Measurements from ENCODE around the gene MRPL19. TPM values are rescaled to one million over a fixed set of nuclear protein-coding genes. Genes with fewer than 3 reads are reported as not detected.

The MRPL19 gene
- total RNA-seq, 2 donors from 2014 or later: 34.1 to 47.5 TPM

DNA sequence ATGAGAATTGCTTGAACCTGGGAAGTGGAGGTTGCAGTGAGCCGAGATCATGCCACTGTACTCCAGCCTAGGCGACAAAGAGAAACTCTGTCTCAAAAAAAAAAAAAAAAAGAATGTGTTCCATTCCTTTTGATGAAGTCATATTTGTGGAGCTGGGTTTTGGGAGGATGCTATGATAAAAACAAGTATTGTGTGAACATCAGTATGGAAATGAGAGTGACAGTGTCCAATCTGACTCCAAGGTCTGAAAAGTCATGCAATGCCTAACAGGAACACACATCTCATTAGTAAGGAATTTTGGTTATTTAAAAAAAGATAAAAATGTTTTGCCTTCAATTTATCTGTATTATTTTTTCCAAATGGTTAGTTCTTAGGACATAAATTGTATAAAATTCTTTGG, 52.3 kb downstream of the MRPL19 start:
- H3K4me1 ChIP-seq (replicated peaks): no peaks in the 10 kb centered on the region
- no peaks in the 10 kb centered on the region for H3K27me3 ChIP-seq (replicated peaks; ENCODE audit: insufficient read depth)
- H3K9me3 ChIP-seq: no peaks in the 10 kb centered on the region
- DNase-seq (ENCODE audit: low spot score): no peak
- no peak overlapping the region for H3K27ac ChIP-seq
- intact Hi-C loops (cut with DNase I): no loop called here
- no peak overlapping the region for H3K4me3 ChIP-seq
- peaks cover 0 to 4% of the 10 kb centered on the region in 2 donors for H3K36me3 ChIP-seq
- TF ChIP-seq POLR2AphosphoS5 (IDR thresholded peaks at IDR 0.05): no peak
- TF ChIP-seq, protein P1, sequence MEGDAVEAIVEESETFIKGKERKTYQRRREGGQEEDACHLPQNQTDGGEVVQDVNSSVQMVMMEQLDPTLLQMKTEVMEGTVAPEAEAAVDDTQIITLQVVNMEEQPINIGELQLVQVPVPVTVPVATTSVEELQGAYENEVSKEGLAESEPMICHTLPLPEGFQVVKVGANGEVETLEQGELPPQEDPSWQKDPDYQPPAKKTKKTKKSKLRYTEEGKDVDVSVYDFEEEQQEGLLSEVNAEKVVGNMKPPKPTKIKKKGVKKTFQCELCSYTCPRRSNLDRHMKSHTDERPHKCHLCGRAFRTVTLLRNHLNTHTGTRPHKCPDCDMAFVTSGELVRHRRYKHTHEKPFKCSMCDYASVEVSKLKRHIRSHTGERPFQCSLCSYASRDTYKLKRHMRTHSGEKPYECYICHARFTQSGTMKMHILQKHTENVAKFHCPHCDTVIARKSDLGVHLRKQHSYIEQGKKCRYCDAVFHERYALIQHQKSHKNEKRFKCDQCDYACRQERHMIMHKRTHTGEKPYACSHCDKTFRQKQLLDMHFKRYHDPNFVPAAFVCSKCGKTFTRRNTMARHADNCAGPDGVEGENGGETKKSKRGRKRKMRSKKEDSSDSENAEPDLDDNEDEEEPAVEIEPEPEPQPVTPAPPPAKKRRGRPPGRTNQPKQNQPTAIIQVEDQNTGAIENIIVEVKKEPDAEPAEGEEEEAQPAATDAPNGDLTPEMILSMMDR (IDR thresholded peaks at IDR 0.05): no peak
- TF ChIP-seq POLR2A (IDR thresholded peaks at IDR 0.05): no peak
- 97% methylated on average over 2 of the region's 2 CpGs for WGBS

DNA sequence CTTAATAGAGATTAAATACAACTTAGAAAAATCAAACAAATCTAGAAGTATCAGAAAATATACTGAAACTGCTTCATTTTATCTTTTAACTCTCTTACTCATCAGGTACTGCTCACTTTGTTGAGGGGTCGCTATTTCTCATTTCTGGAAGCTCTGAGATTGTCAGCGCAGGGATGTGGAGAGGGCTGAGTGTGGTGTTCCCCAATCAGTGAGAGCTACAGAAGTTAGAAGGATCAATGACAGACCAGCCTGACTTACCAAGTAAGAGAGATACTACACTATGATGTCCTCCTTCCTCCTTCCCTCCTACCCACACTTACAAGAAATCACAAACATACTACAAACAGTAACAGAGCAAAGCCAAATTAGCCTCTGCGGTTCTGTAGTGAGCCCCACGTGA, 56.0 kb downstream of the MRPL19 start:
- Histone ChIP-seq H3K27ac (no peak overlapping the region), H3K27me3 (replicated peaks; ENCODE audit: insufficient read depth) (no peaks in the 10 kb centered on the region), H3K4me1 (replicated peaks) (no peaks in the 10 kb centered on the region), H3K4me3 (no peak overlapping the region), H3K36me3 (peaks cover 0 to 4% of the 10 kb centered on the region in 2 donors), H3K9me3 (no peaks in the 10 kb centered on the region)
- intact Hi-C loops (cut with DNase I): no loop called here
- 98% methylated on average over 4 of the region's 4 CpGs for WGBS
- no peak for DNase-seq (ENCODE audit: low spot score)
- TF ChIP-seq POLR2A (IDR thresholded peaks at IDR 0.05): no peak
- TF ChIP-seq POLR2AphosphoS5 (IDR thresholded peaks at IDR 0.05): no peak
- TF ChIP-seq, protein P1 (IDR thresholded peaks at IDR 0.05): no peak

GRCh38 chr2:75703589-75704287, 57.2 kb downstream of the MRPL19 start:
- no peaks in the 10 kb centered on the region for H3K9me3 ChIP-seq
- no peak overlapping the region for H3K27ac ChIP-seq
- peaks cover 0 to 4% of the 10 kb centered on the region in 2 donors for H3K36me3 ChIP-seq
- DNase-seq (ENCODE audit: low spot score): no peak
- no peak overlapping the region for H3K4me3 ChIP-seq
- no peaks in the 10 kb centered on the region for H3K27me3 ChIP-seq (replicated peaks; ENCODE audit: insufficient read depth)
- H3K4me1 ChIP-seq (replicated peaks): no peaks in the 10 kb centered on the region
- TF ChIP-seq POLR2AphosphoS5 (IDR thresholded peaks at IDR 0.05): no peak
- TF ChIP-seq, protein P1 (IDR thresholded peaks at IDR 0.05): no peak
- no peak for TF ChIP-seq POLR2A (IDR thresholded peaks at IDR 0.05)
- 75% methylated on average over 4 of the region's 4 CpGs for WGBS
- intact Hi-C loops (cut with DNase I): no loop called here

GRCh38 chr2:75705921-75706320, 59.3 kb downstream of the MRPL19 start:
- WGBS: 15% methylated on average over 1 of the region's 1 CpG
- no peak overlapping the region for H3K27ac ChIP-seq

More at GRCh38 chr2:75705921-75706320, 59.3 kb downstream of the MRPL19 start:
- Histone ChIP-seq H3K36me3 (no peaks in the 10 kb centered on the region), H3K27me3 (replicated peaks; ENCODE audit: insufficient read depth) (no peaks in the 10 kb centered on the region), H3K4me3 (no peak overlapping the region), H3K9me3 (no peaks in the 10 kb centered on the region), H3K4me1 (replicated peaks) (no peaks in the 10 kb centered on the region)
- TF ChIP-seq POLR2A (IDR thresholded peaks at IDR 0.05): no peak
- TF ChIP-seq, protein P1 (IDR thresholded peaks at IDR 0.05): no peak
- no peak for TF ChIP-seq POLR2AphosphoS5 (IDR thresholded peaks at IDR 0.05)
- DNase-seq (ENCODE audit: low spot score): no peak
- intact Hi-C loops (cut with DNase I): no loop called here
